ENCODE data around the gene ENC1.

DNA sequence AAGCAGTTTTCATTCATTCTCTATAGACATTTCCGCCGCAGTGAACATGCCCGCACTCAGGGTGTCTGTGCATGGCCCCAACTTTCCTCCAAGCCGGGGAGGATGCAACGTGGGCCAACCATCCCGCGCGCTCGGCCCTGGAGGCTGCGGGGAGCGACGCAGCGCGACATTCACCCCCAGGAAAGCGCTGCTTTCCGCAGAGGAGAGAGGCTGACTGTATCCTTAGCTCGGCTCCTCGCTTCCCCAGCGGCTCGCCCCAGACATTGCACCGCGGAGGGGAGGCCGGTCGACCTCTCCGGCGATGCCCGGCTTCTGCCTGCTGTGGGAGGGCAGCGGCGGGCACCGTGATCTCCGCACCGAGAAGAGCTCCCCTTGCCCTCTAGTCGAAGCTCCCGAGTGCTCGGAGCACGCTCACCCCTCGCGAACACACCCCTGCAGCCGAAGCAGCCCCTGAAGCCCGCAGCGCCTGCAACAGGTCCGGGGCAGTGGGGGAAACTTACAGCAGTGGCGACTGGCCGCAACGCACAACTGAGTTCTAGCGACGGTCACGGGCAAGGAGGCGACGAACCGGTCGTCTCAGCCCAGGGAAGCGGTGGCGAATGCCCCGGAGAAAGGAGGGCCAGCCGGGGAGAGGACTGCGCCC lies 600 bp downstream of the ENC1 start:
- TF ChIP-seq POLR2AphosphoS5 (IDR thresholded peaks at IDR 0.05), result no peak
- TF ChIP-seq, protein P1, sequence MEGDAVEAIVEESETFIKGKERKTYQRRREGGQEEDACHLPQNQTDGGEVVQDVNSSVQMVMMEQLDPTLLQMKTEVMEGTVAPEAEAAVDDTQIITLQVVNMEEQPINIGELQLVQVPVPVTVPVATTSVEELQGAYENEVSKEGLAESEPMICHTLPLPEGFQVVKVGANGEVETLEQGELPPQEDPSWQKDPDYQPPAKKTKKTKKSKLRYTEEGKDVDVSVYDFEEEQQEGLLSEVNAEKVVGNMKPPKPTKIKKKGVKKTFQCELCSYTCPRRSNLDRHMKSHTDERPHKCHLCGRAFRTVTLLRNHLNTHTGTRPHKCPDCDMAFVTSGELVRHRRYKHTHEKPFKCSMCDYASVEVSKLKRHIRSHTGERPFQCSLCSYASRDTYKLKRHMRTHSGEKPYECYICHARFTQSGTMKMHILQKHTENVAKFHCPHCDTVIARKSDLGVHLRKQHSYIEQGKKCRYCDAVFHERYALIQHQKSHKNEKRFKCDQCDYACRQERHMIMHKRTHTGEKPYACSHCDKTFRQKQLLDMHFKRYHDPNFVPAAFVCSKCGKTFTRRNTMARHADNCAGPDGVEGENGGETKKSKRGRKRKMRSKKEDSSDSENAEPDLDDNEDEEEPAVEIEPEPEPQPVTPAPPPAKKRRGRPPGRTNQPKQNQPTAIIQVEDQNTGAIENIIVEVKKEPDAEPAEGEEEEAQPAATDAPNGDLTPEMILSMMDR (IDR thresholded peaks at IDR 0.05), result peak in 4 of 5 experiments; percentile 13 to 17 (median 16)
- TF ChIP-seq POLR2A (IDR thresholded peaks at IDR 0.05), result no peak
- TF ChIP-seq EP300 (IDR thresholded peaks at IDR 0.05; ENCODE audit: low read depth), result no peak
